ENCODE data around the gene PRRT1.

PRRT1 gene

DNA sequence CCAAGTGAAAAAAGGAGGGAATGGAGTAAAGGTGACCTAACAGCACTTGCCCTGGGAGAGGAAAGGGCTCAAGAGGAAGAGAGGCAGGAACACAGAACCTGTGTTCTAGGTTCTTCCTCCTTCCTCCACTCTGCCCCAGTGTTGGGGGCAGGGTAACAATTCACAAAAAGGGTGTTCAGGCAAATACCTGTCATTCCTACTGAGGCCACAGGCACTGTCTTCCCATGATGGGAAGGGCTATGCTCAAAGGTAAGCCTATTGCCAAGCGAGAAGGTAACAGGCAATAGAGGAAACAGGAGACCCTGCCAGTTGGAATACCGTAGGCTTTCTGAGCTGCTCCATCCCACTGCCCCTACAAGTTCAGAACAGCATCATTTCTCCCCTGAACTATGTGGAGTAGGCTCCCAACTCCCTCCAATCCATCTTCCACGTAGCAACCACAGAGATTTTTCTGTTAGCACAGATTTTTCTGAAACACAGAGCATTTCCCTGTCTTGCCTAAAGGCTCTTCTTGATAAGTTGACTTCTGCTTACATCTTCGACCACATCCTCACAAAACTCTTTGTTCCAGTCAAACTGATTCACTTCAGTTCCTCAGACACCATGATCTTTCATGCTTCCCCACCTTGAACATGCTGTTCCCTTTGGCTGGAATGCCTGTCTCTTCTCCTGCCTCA is 21.4 kb upstream of the PRRT1 start:
- no peak for DNase-seq

DNA sequence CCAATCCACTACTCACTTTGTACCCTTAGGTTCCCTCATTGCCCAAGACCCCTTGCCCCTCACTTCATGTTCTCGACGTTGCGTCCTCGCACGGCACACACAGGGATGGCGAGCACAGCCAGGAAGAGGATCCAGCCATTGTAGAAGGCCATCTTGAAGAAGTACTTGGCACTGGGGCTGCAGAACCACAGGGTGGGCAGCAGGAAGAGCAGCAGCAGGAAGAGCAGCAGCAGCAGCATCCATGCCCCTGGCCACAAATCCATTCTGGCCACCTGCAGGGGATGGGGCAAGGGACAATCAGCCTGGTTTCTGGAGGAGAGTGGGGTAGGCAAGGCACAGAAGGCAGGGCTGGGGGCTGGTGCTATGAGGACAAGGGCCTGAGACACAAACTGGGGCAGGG is 19.5 kb upstream of the PRRT1 start:
- DNase-seq, result no peak

DNA sequence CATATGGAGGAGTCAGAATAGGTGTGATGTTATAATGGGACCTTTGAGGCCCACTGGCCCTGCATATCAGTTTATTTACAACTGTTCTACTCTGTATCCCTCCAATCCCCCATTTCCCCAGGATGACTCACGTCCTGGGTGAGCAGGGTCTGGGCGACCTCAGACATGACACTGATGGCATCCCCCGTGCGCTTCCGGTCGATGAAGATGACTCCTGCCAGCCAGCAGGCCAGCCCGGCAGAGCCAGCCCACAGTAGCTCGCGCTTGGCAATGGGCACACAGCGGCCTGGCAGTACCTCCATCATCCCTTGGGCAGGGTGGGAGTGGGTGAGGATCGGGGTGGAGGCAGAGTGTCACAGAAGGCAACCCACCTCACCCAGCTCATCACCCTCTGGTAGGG is 18.6 kb upstream of the PRRT1 start:
- no peak for DNase-seq

DNA sequence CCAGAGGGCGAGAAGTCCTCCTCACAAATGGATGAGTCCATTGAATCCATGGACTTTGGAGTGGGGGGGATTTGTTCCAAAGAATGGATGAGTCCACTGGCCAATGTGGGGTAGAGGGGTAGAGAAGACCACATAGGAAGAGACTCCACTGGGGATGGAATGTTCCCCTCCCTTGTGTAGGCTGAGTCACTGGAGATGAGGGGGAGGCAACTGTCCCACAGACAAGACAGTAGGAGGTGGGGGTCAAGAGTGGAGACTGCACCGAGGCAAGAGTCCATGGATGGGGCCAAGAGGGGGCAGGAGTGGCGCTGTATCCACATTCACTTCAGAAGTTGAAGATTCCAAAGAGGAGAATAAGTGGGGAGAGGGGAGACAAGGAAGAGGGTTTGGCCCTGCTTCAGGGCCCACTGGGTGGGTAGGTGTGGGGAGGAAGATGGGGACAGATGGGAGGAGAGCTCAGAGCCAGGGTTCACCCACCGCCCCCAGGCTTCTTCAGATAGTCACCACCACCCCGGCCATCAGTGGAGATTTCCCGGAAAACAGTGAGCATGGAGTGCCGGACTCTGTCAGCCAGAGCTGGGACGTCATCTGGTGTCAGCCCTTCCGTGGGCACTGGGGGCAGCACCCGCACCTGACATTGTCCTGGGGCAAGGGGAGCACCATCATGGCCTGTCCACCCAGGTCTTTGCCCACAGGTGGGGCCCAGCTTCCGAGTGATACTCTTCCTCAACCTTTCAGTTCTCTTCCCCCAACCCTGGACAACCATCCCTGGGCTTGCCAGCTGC is 17.3 kb upstream of the PRRT1 start:
- no peak for DNase-seq

DNA sequence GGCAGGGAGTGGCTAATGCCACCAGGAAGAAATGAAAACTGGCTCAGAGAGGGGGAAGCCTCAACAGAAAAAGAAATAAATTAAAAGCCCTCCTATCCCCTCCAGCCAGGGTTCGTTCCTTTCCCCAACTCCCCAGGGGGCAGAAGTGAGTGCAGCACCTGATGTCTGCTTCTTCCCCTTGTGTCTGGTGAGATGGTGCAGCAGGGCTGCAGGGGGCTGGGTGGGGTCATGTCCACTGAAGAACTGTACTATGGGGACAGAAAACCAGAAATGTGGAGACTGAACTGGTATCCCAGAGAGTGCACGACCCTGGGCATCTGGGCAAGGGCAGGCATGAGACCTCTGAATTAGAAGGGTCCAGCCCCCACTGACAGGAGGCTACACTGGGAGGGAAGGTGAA is 16.6 kb upstream of the PRRT1 start:
- no peak for DNase-seq

DNA sequence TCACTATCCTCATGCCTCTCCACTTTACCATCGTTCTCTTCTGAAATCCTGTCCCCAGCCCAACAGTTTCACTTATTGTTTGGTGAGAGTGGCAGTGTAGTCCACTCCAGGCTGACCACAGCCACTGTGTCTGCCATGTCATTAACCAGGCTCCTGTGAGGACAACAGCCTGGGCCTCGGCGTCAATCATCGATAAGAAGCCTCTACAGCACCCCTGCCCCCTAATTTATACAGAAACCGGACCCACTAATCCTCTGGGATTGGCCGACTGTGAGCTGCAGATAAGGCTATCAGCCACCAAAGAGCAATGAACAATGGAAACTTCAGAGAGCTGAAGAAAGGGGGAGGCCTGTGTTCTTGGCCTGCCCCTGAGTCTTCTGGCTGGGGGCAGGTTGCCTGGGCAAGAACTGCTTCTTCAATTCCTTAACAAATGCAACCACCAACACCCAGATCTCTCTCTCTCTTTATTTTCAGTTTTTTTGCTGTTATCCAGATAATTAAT is 16.1 kb upstream of the PRRT1 start:
- DNase-seq, result no peak

GRCh38 chr6:32167154-32167760 is 15.5 kb upstream of the PRRT1 start:
- DNase-seq, result no peak

- no peak for DNase-seq
These were observed 14.8 kb upstream of the PRRT1 start for GRCh38 chr6:32166411-32167061.

DNA sequence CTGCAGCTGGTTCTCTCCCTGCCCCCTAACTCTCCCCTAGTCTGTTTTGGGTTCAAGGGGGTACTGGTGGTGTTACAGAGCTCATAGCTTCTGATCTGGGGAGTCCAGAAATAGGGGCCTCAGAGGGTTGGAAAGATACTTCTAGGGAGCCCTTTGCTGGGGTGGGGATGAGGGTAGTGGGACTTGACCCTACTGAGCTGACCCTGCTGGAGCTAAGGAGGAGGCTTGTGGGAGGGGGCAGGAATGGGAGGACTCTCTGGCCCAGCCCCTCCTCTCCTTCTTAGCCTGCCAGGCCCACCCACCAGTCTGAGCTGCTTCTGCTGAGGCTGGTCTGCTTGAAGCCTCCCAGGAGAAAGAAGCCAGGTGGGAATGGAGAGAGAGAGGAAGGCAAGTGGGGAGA is 12.6 kb upstream of the PRRT1 start, which contains the start of gene EGFL8:
EGFL8 (plus strand) TSS at position 301 of the 400 bp plus-strand sequence. CDS start 1,571 bp downstream, outside the sequence.
- DNase-seq, result no peak

GRCh38 chr6:32163559-32164258 is 12.0 kb upstream of the PRRT1 start:
- no peak for DNase-seq

GRCh38 chr6:32158052-32158451 is 6.3 kb upstream of the PRRT1 start:
- DNase-seq, result no peak

DNA sequence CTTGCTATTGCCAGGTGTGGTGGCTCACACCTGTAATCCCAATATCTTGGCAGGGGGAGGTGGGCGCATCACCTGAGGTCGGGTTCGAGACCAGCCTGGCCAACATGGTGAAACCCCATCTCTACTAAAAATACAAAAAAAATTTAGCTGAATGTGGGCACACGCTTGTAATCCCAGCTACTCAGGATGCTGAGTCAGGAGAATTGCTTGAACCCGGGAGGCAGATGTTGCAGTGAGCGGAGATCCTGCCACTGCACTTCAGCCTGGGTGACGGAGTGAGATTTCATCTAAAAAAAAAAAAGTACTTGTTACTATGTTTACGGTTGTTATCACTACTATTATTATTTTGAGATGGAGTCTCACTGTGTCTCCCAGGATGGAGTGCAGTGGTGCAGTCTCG is 5.2 kb upstream of the PRRT1 start:
- no peak for DNase-seq

- peak; percentile 86 for DNase-seq
These were observed 2.9 kb upstream of the PRRT1 start for GRCh38 chr6:32154514-32155161.

- peak; percentile 86 for DNase-seq
These were observed 2.1 kb upstream of the PRRT1 start, which contains the start of gene PPT2 for GRCh38 chr6:32153564-32154513. PPT2 (plus strand) TSS chr6:32154141; CDS start chr6:32154595, 454 bp downstream.

- DNase-seq, result no peak
These were observed 1.2 kb upstream of the PRRT1 start for GRCh38 chr6:32152769-32153563.

- DNase-seq, result no peak
These were observed 417 bp downstream of the PRRT1 start for GRCh38 chr6:32151181-32151862.

- no peak for DNase-seq
These were observed 1.5 kb downstream of the PRRT1 start for GRCh38 chr6:32149932-32150870.
